Stomach (tissue), 4 donors: ENCODE data around the gene CKAP5.

Experiments used
- POLR2AphosphoS5 ChIP-seq, 3 donors: sonication (generic); formaldehyde crosslinking; IDR thresholded peaks; one replicate each; pipeline ENCODE4 v1.6.1; 2016; ENCODE audit warnings: antibody characterized with exemption in 3 of 3
- TF ChIP-seq, protein P1 (sequence below), 7 experiments: fragments of 450-650 bp in 4 of 7; fragments of 200-600 bp in 3 of 7; sonication (generic) in 3 of 7; IDR thresholded peaks; one replicate each; pipeline ENCODE4 v1.5.1; 2016 to 2019; ENCODE audit warnings: antibody characterized with exemption in 7 of 7, control low read depth in 2 of 7, mild to moderate bottlenecking in 1 of 7

- TF ChIP-seq, protein P1, sequence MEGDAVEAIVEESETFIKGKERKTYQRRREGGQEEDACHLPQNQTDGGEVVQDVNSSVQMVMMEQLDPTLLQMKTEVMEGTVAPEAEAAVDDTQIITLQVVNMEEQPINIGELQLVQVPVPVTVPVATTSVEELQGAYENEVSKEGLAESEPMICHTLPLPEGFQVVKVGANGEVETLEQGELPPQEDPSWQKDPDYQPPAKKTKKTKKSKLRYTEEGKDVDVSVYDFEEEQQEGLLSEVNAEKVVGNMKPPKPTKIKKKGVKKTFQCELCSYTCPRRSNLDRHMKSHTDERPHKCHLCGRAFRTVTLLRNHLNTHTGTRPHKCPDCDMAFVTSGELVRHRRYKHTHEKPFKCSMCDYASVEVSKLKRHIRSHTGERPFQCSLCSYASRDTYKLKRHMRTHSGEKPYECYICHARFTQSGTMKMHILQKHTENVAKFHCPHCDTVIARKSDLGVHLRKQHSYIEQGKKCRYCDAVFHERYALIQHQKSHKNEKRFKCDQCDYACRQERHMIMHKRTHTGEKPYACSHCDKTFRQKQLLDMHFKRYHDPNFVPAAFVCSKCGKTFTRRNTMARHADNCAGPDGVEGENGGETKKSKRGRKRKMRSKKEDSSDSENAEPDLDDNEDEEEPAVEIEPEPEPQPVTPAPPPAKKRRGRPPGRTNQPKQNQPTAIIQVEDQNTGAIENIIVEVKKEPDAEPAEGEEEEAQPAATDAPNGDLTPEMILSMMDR (IDR thresholded peaks at IDR 0.05): no peak
- TF ChIP-seq POLR2AphosphoS5 (IDR thresholded peaks at IDR 0.05): no peak
These were observed 117.4 kb downstream of the CKAP5 start for GRCh38 chr11:46728659-46729040.
